Fibroblast of lung (primary cell): Measurements from ENCODE around the gene GRIPAP1.

Source experiments
- EZH2 ChIP-seq: IDR thresholded peaks from 2 replicates; pipeline ENCODE4 v1.5.1; 2012; ENCODE audit warnings: low read length, control low read depth, mild to moderate bottlenecking; ENCODE audit errors: missing control alignments
- TF ChIP-seq, protein P1 (sequence below), 2 donors: IDR thresholded peaks in 1 of 2; conservative IDR thresholded peaks in 1 of 2; 1 replicate in 1 of 2; 2 replicates in 1 of 2; pipeline ENCODE4 v1.5.1; 2011 to 2012; ENCODE audit warnings: low read length in 2 of 2, control low read depth in 1 of 2, inconsistent platforms in 1 of 2, low read depth in 1 of 2, mild to moderate bottlenecking in 1 of 2

DNA sequence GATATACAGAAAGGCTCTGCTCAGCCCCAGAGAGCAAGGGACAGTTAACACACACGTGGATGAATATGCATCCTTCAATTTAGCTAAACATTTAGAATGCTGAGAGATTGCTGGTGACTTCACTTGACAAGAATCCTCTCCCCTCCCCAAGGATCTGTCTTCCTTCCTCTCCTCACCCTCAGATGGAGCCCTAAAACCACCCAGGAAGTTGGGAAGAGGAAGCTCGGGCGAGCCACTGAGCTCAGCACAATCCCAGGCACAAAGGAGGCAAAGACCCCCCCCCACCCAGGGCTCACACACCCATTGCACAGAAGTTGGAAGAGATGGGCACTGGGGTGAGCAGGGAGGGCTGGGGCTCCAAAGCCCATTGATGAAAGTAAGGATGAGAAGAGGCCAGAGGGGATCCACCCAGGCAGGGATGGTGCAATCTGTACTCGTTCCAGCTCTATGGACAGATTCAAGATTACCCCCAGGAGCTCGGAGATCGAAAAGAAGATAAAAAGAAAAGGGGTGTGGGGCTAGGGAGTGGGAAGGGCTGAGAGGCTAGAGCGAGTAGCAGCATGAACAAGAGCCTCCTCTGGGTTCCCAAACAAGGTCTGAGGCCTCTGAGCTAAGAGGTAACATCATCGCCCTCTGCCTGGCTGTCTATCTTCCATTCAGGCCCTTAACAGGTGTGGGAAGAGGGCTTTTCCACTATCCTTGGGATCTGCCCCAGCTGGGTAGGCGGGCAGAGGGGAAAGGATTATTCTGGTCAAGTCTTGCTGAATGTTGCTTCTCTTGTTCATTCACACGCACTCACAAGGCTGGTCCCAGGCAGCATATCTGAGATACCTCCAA is 39.9 kb upstream of the GRIPAP1 start:
- TF ChIP-seq, protein P1, sequence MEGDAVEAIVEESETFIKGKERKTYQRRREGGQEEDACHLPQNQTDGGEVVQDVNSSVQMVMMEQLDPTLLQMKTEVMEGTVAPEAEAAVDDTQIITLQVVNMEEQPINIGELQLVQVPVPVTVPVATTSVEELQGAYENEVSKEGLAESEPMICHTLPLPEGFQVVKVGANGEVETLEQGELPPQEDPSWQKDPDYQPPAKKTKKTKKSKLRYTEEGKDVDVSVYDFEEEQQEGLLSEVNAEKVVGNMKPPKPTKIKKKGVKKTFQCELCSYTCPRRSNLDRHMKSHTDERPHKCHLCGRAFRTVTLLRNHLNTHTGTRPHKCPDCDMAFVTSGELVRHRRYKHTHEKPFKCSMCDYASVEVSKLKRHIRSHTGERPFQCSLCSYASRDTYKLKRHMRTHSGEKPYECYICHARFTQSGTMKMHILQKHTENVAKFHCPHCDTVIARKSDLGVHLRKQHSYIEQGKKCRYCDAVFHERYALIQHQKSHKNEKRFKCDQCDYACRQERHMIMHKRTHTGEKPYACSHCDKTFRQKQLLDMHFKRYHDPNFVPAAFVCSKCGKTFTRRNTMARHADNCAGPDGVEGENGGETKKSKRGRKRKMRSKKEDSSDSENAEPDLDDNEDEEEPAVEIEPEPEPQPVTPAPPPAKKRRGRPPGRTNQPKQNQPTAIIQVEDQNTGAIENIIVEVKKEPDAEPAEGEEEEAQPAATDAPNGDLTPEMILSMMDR (conservative IDR thresholded peaks at IDR 0.05 in 1 of 2, IDR thresholded peaks at IDR 0.05 in 1 of 2; ENCODE audit: low read depth in 1 of 2, low read length in 2 of 2): no peak
- no peak for TF ChIP-seq EZH2
